GM21723 (cell line): ENCODE results near the gene MTURN.

ENCODE experiments used
- ATAC-seq: cut with Tn5 transposase; IDR thresholded peaks from one replicate; pipeline ENCODE4 v1.9.1; 2021; ENCODE audit warnings: mild to moderate bottlenecking, moderate library complexity; ENCODE audit not compliant: unreplicated experiment

Gene MTURN

GRCh38 chr7:30201921-30202320, 67.1 kb downstream of the MTURN start:
- no peak for ATAC-seq

- no peak for ATAC-seq
These were observed 67.9 kb downstream of the MTURN start for GRCh38 chr7:30202671-30203070.

- ATAC-seq: no peak
These were observed 71.7 kb downstream of the MTURN start for GRCh38 chr7:30206491-30206890.

- ATAC-seq: no peak
These were observed 72.2 kb downstream of the MTURN start for GRCh38 chr7:30206942-30207341.

GRCh38 chr7:30207376-30207775, 72.6 kb downstream of the MTURN start:
- ATAC-seq: no peak

- ATAC-seq: no peak
These were observed 75.2 kb downstream of the MTURN start for GRCh38 chr7:30209951-30210350.
